Lower leg skin (tissue), 4 donors: ENCODE measurements around the gene SLFN12. TPM values are rescaled to one million over a fixed set of nuclear protein-coding genes. Genes with fewer than 3 reads are reported as not detected.

ENCODE experiments used
- DNase-seq, 2 donors: peaks; one replicate each; pipeline ENCODE4 v3.0.0-alpha.2; 2019; ENCODE audit warnings: low spot score in 2 of 2
- H3K4me3 ChIP-seq: fragments of 200-600 bp; sonication (generic); 2 replicates; pipeline ENCODE4 v1.5.1; 2017; ENCODE audit warnings: mild to moderate bottlenecking, low read depth; ENCODE audit not compliant: poor library complexity, severe bottlenecking
- CTCF ChIP-seq, 3 donors: fragments of 450-650 bp; IDR thresholded peaks; one replicate each; pipeline ENCODE4 v1.5.1; 2016; ENCODE audit warnings: antibody characterized with exemption in 3 of 3, mild to moderate bottlenecking in 3 of 3, moderate library complexity in 2 of 3
- POLR2A ChIP-seq, 2 donors: fragments of 450-650 bp; IDR thresholded peaks; one replicate each; pipeline ENCODE4 v1.6.1; 2016 to 2017; ENCODE audit warnings: antibody characterized with exemption in 2 of 2, mild to moderate bottlenecking in 1 of 2, moderate library complexity in 1 of 2
- WGBS, 2 donors: methylation state at CpG; one replicate each; pipeline ENCODE4 v1.1.5; 2018; 5-methylcytosine and 5-hydroxymethylcytosine counted together
- intact Hi-C: fragments of 100-400 bp; cut with DNase I; formaldehyde crosslinking; loops from one replicate; pipeline ENCODE4 v1.15.0; 2023; ENCODE audit warnings: low total_unique reads
- total RNA-seq, 4 donors: library from RNA; depleted of rRNA; stranded (reverse); fragments of >200 nt; gene quantifications; one replicate each; pipeline ENCODE4 v1.1.0, GENCODE V29; 2016

SLFN12 gene
- total RNA-seq, 4 donors from 2014 or later = 1.2 to 2.5 (median 1.9) TPM

GRCh38 chr17:35390663-35391062, 41.6 kb downstream of the SLFN12 start:
- intact Hi-C loops = no loop called here
- TF ChIP-seq CTCF (IDR thresholded peaks at IDR 0.05) (no peak), POLR2A (IDR thresholded peaks at IDR 0.05) (no peak)
- WGBS, 2 donors = 44 to 47% methylated on average over 2 of the region's 2 CpGs

GRCh38 chr17:35390156-35390555, 42.1 kb downstream of the SLFN12 start:
- 90 to 91% methylated on average over 2 of the region's 2 CpGs for WGBS, 2 donors
- no peak for DNase-seq
- H3K4me3 ChIP-seq = no peak overlapping the region
- intact Hi-C loops = no loop called here
- TF ChIP-seq POLR2A (IDR thresholded peaks at IDR 0.05) = no peak
- TF ChIP-seq CTCF (IDR thresholded peaks at IDR 0.05) = no peak

More at GRCh38 chr17:35390663-35391062, 41.6 kb downstream of the SLFN12 start:
- H3K4me3 ChIP-seq = no peak overlapping the region
- no peak for DNase-seq

GRCh38 chr17:35387496-35387895, 44.8 kb downstream of the SLFN12 start:
- TF ChIP-seq POLR2A (IDR thresholded peaks at IDR 0.05) = no peak
- no peak for TF ChIP-seq CTCF (IDR thresholded peaks at IDR 0.05)
- DNase-seq = no peak
- intact Hi-C loops = no loop called here
- H3K4me3 ChIP-seq = no peak overlapping the region

- 77 to 80% methylated on average over 3 of the region's 3 CpGs for WGBS, 2 donors
- intact Hi-C loops = no loop called here
- TF ChIP-seq POLR2A (IDR thresholded peaks at IDR 0.05) = no peak
- TF ChIP-seq CTCF (IDR thresholded peaks at IDR 0.05) = no peak
- H3K4me3 ChIP-seq = no peak overlapping the region
- DNase-seq = no peak
Measured at GRCh38 chr17:35377706-35378105, 54.6 kb downstream of the SLFN12 start.

GRCh38 chr17:35377068-35377467, 55.2 kb downstream of the SLFN12 start:
- DNase-seq = no peak
- intact Hi-C loops = no loop called here
- no peak overlapping the region for H3K4me3 ChIP-seq
- 71 to 77% methylated on average over 2 of the region's 2 CpGs for WGBS, 2 donors
- TF ChIP-seq POLR2A (IDR thresholded peaks at IDR 0.05) (no peak), CTCF (IDR thresholded peaks at IDR 0.05) (no peak)

- no peak overlapping the region for H3K4me3 ChIP-seq
- TF ChIP-seq POLR2A (IDR thresholded peaks at IDR 0.05) (no peak), CTCF (IDR thresholded peaks at IDR 0.05) (no peak)
- WGBS, 2 donors = 25 to 32% methylated on average over 1 of the region's 1 CpG
- DNase-seq = no peak
- intact Hi-C loops = no loop called here
Measured at GRCh38 chr17:35376245-35376644, 56.1 kb downstream of the SLFN12 start.
